ENCODE results near the gene FAM98C.

GRCh38 chr19:38445362-38445761 is 42.5 kb downstream of the FAM98C start:
- TF ChIP-seq POLR2A (IDR thresholded peaks at IDR 0.05) (no peak), CTCF (IDR thresholded peaks at IDR 0.05) (no peak)

Measured in Peyer's patch (tissue), 4 donors.